ENCODE results near the gene ISOC2.
"Not testable (repeated sequence)": the region's sequence is repeated elsewhere in the genome, so short reads cannot be mapped to it uniquely, and the experiment has no call there.

The ISOC2 gene

GRCh38 chr19:55407550-55407799 is 54.0 kb downstream of the ISOC2 start, which contains the start of gene UBE2S:
Gene UBE2S, minus strand, starts transcription at chr19:55407788. Its CDS starts 199 bp downstream, at chr19:55407589.
- DNase-seq (ENCODE audit: low read depth, low spot score) = not testable (repeated sequence)

- DNase-seq (ENCODE audit: low read depth, low spot score) = no peak
Measured at GRCh38 chr19:55406826-55407549, 54.5 kb downstream of the ISOC2 start.

GRCh38 chr19:55406091-55406825 is 55.2 kb downstream of the ISOC2 start:
- DNase-seq (ENCODE audit: low read depth, low spot score) = no peak

- no peak for DNase-seq (ENCODE audit: low read depth, low spot score)
Measured at GRCh38 chr19:55405638-55406037, 55.8 kb downstream of the ISOC2 start.

Measured in brain pericyte (primary cell).